ENCODE results near the gene OR4A5.
"Not testable (repeated sequence)": the region's sequence is repeated elsewhere in the genome, so short reads cannot be mapped to it uniquely, and the experiment has no call there.

The OR4A5 gene, protein sequence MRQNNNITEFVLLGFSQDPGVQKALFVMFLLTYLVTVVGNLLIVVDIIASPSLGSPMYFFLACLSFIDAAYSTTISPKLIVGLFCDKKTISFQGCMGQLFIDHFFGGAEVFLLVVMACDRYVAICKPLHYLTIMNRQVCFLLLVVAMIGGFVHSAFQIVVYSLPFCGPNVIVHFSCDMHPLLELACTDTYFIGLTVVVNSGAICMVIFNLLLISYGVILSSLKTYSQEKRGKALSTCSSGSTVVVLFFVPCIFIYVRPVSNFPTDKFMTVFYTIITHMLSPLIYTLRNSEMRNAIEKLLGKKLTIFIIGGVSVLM

DNA sequence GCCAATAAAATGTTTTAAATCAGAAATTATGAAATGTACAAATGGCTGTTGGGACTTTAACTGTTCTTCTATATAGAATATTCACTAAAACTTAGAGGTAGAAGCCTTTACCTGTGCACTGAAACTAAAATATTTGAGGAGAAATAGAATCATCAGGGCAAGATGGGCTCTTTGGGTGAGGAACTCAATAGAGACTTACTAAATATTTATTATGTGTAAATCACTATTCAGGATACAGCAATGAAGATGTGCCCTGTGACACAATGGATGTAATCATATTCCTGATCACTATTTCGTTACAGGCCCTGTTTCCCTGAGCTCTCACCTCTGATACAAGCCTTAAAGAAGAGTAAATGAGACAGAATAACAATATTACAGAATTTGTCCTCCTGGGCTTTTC, at the start of gene OR4A5:
Gene OR4A5, plus strand, starts transcription at position 301 of the 400 bp plus-strand sequence. Its CDS starts 53 bp downstream, at position 354.
- DNase-seq: not testable (repeated sequence)

DNA sequence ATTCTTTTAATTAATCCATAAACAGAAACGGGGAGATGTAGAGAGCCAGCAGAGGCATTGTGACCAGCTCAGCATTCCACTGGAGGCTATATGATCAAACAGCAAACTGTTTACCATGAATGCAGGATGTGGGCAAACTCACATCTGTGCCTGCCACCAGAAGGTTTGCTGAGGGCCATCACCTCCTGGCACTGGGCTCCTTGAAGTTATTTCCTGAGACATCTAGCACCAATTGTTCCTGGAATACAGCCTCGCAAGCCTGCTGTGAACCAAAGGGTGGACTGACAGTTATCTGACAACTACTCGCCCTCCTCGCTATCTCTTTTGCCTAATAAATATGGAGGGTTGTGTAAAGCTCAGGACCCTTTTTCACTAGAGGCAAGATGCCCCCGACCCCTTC, 13.5 kb downstream of the OR4A5 start:
- DNase-seq: not testable (repeated sequence)

Measured in CD4-positive, alpha-beta T cell treated with Interleukin-6 for 4 hours (primary cell).